ENCODE data around the gene CES3.

The CES3 gene

DNA sequence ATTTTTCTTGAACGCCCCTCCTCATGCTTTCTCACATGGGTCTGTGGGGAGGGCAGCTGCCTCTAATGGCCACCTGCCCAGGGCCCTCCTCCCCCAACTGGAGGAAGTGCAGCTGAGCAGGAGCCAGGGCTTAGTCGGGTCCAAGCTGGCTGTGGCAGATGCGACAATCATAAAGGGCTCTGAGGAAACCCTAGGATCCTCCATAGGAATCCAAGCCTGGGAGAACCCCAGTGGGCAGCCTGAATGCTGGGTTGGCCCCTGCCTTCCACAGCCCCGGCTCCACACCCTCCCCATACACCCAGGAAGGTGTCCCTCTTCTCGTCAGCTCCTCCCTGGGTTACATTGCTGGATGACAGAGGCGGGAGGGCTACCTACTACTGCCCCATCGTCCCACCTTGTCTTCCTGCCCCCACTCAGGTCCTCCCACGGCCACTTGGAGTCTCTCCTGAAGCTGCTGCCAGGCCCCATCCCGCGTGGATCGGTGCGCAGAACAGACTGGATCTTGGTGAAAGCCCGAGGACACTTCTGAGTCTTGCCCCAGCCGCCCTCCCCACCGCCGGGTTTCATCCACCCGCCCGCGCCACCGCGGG is 52.3 kb downstream of the CES3 start:
- DNase-seq: no peak

DNA sequence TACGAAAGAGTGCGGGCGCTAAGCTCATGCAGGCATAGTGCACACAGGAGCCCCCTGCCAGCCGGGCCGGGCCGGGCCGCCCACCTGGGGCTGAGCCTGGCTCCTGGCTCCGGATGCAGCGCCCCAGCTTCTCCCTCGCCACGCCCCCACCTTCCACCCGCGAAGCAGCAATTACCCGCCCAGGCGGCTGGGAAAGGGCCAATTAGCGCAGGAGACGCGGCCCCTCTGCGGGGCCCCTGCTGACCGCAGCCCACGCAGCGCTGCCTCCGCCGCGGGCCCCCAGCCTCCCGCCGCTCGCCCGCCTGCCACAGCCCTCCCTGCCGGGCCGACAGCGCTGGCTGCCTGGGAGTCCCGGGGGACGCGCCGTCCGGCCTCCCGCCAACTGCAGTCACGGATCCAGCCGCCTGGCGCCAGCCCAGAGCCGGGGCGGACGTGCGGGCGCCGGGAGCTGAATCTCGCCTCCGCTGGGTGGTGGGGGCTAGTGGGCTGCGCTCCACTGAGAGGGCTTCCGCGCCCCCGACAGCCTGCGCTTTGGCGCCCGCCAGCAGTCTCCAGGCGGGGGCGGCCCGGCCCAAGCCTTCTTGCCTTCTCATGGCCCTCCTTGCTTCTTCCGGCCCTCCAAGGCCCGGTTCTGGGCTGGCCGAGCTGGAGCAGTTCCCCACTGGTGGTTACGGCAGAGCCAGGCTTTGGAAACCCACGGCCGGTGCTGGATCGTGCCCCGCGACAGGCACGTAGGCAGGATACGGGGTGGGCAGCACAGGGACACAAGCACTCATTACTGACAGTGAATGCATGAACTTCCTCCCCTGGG is 53.0 kb downstream of the CES3 start:
- peak; percentile 51 to 87 (median 67) for DNase-seq

DNA sequence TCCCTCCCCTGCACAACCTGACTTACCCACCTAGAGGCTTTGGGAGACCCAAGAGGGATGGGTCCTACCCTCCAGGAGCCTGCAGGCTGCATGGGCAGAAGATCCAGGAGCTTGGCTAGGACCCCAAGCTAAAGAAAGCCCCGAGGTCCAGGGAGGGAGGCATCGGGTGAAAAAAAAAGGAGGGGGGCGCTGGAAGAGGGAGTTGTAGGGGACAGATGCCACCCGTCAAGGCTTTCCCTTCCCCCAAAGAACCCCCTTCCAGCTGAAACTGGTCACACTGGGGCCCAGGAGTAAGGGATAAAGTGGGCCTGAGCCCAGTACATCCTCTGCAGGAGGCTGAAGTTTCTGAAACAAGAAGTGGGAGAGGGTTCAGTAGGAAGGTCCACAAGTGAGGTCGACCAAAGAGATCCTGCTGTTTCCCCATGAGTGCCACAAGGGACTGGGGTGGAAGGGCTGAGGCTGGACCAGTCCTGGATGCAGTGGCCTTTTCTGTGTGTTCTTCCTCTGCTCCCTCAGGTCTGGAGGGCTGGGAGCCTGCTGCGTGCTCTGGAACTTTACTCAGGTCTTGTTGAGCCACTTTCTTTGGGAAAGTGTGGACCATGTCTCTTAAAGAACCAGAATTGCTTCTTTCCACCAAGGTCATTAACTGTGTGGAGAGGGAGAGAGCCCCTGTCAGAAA is 53.7 kb downstream of the CES3 start:
- DNase-seq: no peak

DNA sequence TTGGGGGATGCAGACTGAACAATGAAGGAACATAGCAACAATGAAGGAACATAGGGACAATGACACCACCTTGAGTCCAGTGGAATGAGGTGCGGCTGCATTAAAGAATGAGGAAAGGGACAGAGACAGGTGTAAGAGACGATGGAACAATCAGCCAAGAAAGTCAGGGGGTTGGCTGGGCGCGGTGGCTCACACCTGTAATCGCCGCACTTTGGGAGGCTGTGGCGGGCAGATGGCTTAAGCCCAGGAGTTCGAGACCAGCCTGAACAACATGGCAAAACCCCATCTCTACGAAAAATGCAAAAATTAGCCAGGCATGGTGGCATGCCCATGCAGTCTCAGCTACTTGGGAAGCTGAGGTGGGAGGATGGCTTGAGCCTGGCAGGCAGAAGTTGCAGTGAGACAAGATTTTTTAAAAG is 54.3 kb downstream of the CES3 start:
- DNase-seq: no peak

DNA sequence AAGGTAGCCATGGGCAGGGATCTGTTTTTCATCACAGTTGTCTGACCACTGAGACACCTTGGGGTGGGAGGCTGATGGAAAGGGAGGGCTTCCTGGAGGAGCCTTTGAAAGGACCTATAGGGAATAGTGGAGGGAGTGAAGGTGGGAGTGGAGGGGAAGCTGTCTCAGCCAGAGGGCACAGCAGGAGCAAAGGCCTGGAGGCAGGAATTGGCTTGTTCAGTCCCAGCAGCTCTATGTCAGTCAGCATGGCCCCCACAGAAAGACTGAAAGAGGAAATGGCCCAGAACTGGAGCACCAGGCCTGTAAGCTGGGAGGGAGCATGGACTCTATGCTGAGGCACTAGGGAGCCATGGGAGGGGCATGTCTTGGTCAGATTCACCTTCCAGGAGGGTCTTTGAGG is 55.1 kb downstream of the CES3 start:
- DNase-seq: no peak

DNA sequence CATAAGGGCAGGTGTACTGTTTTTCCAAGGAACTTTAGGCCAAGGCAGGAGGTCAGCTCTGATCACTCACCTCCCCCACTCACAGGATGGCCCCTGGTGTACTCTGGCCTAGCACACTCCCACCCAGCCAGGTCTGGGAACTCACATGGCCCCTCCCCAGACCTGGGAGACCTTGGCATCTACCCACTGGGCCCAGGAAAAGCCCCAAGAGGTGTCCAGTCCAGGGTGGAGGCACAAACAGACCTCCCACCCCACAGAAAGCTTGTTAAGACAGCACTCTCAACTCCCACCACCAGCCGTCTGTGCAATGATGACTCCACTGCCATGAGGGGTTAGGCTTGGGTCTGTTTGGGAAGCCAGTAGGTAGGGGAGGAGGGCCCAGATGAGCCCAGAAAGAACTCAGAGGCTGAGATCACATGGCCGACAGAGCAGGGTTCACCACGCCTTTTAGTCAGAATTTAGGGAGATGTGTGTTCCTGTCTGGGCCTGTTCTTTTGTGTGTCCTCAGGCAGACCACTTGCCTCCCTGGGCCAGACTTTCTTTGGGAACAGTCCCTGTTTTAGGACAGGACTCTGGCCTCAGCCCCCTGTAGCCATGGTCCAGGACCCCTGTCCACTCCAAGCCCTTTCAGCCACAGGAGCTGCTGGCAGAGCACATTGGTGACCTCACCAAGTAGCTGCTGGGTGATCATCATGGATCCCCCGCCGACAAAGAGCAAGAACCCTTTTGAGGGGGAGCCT is 55.8 kb downstream of the CES3 start:
- DNase-seq: no peak

DNA sequence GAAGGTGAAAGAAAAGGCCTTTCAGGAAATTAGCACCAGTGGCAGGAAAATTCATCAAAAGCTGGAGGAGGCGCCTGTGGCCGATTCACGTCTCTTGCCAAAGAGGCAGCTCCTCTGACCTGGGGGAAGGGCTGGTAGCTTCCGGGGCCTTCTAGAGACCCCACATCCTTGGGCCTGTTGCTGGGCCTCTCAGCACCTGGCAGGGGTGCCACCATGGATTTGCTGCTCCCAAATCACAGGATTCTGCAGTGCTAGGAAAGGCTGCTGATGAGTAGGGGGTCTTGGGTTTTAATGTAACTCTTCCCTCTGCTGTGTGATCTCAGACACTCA is 56.3 kb downstream of the CES3 start:
- DNase-seq: no peak

DNA sequence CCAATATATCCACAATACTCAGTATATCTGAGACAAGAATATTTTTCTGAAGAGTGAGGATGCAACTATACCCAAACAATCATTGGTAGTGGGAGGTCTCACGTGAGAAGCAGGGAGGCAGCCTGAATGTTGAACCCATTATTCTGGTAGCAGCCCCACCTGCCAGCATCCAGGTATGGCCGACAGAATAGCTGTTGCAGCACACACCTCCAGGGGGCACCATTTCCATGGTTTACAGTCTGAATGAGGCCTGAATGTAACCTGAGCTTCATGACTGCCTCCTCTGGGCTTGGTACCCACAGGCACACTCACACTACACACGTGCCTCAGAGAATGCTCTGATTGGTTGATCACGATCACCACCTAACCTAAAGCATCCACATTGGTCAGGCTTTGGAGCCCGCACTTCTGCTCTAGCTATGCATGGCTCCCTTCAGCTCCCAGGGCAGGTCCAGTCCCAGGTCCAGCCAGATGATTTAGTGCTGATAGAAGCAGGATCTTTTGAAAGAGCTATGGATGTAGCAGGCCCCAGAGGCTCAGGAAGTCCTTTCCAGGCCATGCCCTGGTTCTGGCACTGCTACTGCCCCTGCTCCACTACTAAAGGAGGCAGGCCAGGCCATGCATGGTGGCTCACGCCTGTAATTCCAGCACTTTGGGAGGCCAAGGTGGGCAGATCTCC is 56.9 kb downstream of the CES3 start:
- DNase-seq: peak; percentile 43 to 96 (median 73)

DNA sequence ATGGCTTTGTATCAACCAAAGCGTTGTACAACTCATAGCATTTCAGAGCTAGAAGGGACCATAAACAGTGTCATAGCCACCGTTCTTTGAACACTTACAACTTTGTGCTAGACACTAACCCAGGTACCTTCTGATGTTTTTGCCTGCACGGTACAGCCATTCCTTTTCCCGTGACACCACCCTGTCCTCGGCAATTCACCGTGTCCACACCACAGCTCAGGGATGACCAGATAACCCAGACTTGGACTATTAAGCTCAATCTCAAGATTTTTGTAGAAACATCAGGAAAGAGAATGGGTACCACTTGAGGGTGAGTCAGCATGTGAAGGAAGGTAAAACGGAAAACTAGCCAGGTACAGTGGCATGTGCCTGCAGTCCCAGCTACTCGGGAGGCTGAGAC is 58.1 kb downstream of the CES3 start:
- DNase-seq: no peak

DNA sequence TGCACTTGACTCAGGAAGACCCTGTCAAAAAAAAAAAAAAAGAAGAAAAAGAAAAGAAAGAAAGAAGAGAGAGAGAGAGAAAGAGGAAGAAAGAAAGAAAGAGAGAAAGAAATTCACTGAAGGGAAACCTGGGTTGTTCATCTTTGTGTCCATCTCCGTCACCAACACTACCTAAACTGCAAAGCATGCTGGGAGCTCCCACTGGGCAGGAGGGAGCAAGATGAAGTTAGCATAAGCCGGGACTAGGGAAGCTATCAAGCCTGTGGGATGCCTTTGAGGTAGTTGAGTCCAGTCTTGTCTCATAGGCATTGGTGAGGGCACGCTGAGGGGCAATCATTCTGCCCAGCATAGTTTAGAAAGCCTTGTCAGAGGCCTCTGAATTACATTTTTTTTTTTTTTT is 60.3 kb downstream of the CES3 start:
- no peak for DNase-seq

DNA sequence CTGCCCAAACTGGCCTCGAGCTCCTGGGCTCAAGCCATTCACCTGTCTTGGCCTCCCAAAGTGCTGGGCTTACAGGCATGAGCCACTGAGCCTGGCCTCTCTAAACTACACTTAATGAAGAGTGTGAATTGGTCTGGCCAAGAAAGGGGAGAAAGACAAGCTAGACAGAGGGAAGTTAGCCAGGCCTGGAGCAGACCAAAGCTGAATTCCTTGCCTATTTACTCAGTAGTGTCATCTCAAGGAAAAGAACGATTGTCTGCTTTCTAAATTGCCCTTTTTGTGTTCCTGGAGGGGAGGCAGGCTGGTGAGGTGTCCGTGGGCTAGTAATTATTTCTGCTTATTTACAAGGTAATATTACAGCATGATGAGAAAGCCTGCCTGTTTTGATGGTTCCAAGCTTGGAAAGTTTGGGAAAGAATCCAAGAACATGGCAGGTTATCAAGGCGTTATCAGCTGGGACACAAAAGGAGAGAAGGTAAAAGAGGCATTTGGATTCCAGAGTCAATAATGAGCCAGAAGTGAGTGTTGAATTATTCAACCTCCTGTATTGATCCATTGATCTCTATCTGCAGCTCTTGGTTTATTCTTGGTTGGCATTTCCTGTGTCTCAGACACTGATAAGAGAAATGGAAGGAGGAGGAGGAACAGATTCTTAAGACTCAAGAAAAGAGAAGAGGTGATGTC is 61.6 kb downstream of the CES3 start:
- DNase-seq: no peak

DNA sequence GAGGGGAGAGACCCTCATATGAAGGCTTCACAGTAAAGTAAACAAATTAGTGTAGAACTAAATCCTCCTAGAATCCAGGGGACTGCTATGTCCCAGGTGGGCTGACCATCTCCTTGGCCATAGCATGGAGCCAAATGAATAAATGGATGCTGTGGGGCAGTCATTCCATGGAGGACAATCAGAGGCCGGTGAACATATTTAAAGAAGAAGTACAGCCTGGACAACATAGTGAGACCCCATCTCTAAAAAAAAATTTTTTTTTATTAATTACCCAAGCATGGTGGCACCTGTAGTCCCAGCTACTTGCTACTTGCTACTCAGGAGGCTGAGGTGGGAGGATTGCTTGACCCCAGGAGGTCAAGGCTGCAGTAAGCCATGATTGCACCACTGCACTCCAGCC is 62.6 kb downstream of the CES3 start:
- DNase-seq: no peak
